ENCODE results near the gene DOCK3.
"Not testable (repeated sequence)": the region's sequence is repeated elsewhere in the genome, so short reads cannot be mapped to it uniquely, and the experiment has no call there.

GRCh38 chr3:50932918-50933317 is 258.2 kb downstream of the DOCK3 start:
- not testable (repeated sequence) for TF ChIP-seq JUND (IDR thresholded peaks at IDR 0.05); CTCF (IDR thresholded peaks at IDR 0.05; ENCODE audit: low read depth, low read length, missing input control); REST (IDR thresholded peaks at IDR 0.05); SP1 (IDR thresholded peaks at IDR 0.05)

Measured in liver (tissue), 3 donors.